Suprapubic skin (tissue), 3 donors: Measurements from ENCODE around the gene ZNF680.

Source experiments
- CTCF ChIP-seq, 2 donors: fragments of 200-600 bp in 1 of 2; fragments of 450-650 bp in 1 of 2; sonication (generic) in 1 of 2; IDR thresholded peaks; one replicate each; pipeline ENCODE4 v1.5.1; 2016 to 2019; ENCODE audit warnings: antibody characterized with exemption in 2 of 2, mild to moderate bottlenecking in 1 of 2, moderate library complexity in 1 of 2
- POLR2AphosphoS5 ChIP-seq, 3 donors: sonication (generic); formaldehyde crosslinking; IDR thresholded peaks; one replicate each; pipeline ENCODE4 v1.6.1; 2017; ENCODE audit warnings: antibody characterized with exemption in 3 of 3

DNA sequence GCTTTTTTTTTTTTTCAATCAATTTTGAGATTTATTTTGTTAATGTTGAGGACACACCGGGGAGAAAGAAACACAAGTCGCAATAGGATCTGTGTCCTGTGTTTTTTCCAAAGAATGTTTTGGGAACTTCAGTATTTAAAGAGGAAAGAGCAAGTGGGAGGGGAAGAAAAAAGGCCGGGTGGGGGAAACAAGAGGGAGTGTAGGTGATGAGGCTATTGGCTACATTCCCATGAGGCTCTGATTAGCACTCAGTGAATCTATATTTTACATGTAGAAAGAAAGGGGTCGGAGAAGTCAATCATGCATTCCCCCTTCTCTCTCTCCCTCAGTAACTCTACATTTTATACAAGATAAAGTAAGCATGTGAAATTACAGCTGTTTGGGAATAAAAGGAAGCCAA, 4.1 kb downstream of the ZNF680 start:
- TF ChIP-seq CTCF (IDR thresholded peaks at IDR 0.05) = no peak
- TF ChIP-seq POLR2AphosphoS5 (IDR thresholded peaks at IDR 0.05) = no peak
